ENCODE data around the gene ID3.
A peak's percentile ranks its signal among the peaks of the same experiment; 100 is the strongest.

The ID3 gene, protein sequence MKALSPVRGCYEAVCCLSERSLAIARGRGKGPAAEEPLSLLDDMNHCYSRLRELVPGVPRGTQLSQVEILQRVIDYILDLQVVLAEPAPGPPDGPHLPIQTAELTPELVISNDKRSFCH
- 19.1 to 38.3 reads per million in 2 donors for total RNA-seq

DNA sequence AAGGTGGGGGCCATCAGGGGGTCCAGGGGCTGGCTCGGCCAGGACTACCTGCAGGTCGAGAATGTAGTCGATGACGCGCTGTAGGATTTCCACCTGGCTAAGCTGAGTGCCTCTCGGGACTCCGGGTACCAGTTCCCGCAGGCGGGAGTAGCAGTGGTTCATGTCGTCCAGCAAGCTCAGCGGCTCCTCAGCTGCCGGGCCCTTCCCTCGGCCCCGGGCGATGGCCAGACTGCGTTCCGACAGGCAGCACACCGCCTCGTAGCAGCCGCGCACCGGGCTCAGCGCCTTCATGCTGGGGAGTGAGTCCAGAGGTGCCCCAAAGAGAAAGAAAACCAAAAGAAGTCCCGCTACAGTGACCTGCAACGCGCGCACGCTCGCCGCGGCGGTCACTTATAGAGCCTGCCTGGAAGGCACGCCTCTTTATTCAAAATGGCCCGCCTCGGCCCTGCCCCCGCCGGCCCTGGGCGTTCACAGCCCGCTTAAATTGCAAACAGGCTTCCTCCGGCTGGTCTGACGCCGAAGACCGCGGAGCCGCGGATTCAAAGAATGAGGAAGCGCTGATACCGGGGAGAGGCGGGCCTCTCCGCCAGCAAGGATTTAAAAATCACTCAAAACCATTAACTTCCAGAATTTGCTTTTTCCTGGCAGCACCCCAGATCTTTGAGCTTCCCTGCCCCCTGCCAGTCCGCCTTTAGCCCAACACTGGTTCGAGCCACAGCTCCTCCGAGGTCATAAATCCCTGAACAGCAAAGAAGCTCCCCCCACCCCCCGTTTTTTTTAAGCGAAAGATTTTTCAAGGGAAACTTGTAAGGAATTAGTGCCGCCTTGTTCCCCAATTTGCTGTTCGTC, at the start of gene ID3:
TSS of gene ID3 (minus strand) at position 366 of the 849 bp plus-strand sequence. CDS start at position 291, 75 bp downstream.
- DNase-seq = peak; percentile 78

DNA sequence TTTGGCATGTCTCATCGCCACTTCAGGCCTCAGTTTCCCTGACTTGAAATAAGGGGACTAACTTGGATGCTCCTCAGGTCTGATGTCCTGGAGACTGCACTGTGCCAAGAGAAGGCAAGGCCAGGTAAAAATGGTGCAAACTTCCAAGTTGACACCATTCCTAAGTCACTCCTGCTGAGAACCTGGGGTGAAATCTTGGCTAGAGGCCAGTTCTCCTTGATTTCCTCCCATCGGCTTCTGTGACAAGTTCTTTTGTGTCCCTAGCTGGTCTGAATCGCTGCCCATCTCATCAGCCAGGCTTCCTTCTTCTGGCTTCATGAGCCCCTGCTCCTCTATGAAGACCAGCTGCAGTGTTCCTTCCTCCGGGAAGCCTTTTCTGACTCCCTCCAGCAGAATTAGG, 48.6 kb upstream of the ID3 start:
- DNase-seq = no peak

DNA sequence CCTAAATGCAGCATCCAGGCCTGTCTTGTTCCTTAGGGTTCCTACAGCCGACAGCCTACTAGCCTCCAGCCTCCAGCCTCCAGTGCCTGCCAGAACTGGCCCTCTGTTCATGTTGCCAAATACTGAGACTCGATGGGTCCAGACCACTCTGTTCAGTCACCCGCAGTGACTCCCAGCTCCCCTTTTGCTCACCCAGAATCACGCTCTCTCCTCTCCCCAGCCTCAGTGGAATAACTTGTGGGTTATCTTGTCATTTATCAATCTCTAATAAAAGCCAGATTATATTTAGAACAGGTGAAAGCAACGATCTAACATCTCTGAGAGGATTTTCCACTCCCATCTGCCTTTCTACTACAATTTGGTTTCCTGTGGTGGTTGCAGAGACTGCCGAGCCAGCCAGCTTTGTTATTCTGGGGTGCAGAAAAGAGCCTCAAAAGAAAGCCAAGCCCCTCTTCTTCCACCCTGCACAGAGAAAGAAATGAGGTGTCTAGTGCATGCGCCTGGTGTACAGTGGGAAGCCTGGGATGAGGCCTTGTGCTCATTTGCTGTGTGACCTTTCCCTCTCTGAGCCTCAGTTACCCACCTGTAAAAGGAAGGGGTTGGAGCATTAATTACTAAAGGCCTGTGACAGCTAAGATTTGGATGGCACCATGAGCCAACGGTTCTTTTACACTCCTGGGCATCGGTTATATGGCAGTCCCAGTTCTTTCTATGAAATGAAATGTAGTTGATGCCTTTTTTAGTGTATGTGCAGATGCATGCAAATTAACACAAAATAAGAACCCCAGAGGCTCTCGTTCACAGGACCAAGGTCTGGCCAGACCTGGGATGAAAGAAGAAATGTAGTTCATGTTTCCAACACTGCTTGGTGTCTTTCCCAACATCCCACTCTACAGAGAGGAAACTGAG, 42.9 kb upstream of the ID3 start:
- DNase-seq = no peak

DNA sequence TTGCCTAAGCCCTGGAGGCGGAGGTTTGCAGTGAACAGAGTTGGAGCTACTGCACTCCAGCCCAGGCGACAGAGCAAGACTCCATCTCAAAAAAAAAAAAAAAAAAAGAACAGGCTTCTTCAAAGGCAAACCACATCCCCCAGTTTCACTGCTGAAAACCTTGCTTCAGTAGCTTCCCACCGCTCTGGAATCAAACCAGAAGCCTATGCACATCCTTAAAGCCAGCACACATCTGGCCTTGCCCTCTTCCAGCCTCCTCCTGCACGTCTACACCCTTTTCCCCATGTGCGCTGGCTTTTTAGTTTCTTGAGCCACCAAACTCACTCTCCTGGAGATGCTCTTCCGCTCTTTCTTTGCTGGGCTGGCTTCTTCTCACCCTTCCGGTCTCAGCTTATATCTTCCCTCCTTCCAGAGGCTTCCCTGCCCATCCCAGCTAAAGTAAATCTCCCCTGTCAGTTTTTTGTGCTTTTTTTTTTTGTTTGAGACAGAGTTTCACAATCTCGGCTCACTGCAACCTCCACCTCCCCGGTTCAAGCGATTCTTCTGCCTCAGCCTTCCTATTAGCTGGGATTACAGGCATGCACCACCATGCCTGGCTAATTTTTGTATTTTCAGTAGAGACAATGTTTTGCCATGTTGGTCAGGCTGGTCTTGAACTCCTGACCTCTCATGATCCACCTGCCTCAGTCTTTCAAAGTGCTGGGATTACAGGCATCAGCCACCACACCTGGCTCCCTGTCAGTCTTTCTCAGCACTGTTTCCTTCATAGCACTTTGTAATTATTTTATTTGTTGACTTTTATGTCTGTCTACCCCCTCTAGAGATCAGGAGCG, 42.0 kb upstream of the ID3 start:
- no peak for DNase-seq

DNA sequence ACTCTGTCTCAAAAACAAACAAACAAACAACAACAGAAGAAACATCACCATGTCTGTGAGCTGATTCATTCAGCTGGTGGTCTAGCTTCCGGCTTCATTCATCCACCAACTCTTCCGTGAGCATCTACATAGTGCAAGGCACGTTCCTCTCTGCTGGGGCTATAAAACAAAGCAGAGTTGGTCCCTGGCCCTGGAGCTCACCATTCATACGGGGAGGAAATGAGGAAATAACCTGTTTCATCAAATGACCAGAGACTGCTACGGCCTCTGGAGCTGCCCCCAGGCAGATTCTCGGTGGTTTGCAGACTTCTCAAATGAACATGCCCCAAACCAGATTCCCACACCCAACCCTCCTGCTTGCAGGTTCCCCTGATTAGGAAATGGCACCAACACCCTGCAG, 41.0 kb upstream of the ID3 start:
- no peak for DNase-seq

DNA sequence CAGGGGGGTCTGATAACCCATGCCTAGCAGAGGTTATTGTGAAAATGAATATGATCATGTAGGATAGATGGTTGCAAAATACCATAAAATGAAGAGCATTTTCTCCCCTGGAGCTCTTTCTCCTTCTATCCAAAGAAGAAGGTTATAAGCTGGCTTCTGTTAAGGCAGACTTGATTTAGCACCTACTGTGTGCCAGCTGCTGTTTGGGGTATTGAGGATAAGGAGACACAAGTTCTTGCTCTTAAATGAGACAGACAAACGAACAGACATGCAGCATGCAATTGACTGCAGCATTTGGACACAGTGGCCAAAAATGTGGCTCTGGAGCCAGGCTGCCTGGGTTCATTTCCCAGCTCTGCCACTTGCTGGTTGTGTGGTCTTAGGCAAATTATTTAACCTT, 39.8 kb upstream of the ID3 start:
- DNase-seq = no peak

DNA sequence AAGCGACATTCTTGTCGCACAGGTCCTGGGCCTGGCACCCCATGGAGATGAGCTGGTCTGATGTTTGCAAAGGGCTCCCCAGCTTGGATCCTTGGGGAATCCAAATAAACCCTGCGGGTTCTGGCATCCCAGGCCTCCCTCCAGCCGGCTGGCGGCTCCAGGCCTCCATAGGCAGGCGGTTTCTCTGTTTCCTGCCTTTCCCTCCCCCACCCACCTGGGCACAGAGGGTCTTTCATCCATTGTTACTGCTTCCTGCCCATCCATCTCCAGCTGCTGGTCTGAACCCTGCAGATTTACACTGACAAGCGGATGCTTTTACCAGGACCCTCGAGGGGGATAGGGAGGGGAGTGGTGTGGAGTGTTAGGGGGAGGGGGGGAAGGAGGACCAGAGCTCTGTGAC, 39.1 kb upstream of the ID3 start:
- DNase-seq = no peak

DNA sequence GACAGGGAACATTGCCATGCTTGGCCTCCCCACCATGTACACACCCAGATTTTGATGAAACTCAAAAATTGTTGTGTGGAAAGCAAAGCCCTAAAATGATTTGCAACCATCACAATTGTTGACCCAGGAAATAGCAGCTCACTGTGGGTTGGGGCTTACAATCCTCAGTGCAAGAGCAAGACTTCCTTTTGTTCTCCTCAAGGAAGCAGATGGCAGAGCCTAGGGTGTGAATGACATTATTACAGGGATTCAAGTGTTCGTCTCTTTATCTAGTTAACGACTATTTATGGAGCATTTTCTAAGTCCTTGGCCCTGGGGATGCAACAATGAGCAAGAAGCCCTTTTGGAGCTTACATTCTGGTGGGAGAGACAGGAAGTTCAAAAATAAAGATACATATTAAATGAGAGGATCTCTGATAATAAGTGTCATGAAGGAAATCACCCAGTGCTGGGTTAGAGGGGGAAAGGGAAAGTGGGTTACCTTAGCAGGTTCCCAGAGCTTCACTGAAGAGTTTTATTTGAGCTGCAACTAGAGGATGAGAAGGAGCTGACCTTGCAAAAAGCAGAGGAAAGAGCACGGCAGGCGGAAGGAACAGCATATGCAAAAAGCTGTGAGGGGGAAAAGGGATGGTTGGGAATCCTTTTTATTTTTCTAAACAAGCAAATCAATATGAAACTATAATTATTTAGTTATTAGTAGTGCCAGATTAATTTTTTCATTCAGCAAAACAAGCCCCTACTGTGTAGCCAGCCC, 38.5 kb upstream of the ID3 start:
- no peak for DNase-seq

DNA sequence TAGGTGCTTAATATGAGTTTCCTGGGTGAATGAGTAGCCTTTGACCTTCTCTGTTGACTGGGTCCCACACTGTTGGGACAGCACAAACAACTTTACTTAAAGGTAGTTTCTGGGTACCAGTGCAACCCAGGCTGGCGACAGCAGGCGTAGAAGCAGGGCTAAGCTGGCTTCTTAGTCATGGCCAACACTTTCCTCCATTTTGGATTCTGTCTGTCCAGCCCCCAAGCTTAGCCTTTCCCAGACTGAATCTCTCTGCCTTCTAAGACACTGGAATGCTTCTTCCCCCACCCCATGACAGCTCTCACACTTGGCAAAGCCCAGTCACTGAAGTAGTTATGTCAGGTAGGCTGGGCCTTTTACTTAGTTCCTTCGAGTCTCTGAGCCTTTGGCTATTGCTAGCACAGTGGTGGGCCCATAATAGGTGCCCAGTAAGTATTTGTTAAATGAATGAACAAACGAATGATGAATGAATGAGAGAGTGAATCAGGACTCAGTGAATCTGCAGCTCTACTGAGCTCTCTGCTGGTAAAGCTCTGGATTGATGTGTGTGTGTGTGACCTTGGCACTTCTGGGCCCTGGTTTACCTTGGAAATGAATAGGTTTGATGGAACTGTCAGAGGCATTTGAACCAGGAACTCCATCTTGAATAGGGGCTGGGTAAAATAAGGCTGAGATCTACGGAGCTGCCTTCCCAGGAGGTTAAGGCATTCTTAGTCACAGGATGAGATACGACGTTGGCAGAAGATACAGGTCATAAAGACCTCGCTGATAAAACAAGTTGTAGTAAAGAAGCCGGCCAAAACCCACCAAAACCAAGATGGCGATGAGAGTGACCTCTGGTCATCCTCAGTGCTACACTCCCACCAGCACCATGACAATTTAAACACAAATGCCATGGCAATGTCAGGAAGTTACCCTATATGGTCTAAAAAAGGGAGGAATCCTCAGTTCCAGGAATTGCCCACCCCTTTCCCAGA, 37.4 kb upstream of the ID3 start:
- no peak for DNase-seq

DNA sequence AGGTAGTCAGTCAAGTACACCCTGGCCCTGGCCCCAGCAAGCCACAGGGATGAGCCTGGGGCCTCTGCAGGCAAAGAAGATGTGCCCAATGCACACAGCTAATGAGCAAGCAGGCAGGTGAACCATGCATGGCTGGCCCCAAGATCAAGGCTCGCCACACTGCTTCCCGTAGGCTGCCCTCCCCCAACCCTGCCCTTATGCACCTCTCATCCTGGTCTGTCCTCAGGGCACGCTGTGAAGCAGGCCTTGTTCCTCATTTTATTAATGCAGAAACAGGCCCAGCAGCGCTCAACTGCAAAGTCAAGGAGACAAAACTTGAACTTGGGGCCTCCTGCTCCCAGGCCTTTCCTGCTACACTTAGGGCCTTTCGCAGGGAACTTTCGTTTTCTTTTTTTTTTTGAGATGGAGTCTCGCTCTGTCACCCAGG, 35.6 kb upstream of the ID3 start:
- DNase-seq = no peak

DNA sequence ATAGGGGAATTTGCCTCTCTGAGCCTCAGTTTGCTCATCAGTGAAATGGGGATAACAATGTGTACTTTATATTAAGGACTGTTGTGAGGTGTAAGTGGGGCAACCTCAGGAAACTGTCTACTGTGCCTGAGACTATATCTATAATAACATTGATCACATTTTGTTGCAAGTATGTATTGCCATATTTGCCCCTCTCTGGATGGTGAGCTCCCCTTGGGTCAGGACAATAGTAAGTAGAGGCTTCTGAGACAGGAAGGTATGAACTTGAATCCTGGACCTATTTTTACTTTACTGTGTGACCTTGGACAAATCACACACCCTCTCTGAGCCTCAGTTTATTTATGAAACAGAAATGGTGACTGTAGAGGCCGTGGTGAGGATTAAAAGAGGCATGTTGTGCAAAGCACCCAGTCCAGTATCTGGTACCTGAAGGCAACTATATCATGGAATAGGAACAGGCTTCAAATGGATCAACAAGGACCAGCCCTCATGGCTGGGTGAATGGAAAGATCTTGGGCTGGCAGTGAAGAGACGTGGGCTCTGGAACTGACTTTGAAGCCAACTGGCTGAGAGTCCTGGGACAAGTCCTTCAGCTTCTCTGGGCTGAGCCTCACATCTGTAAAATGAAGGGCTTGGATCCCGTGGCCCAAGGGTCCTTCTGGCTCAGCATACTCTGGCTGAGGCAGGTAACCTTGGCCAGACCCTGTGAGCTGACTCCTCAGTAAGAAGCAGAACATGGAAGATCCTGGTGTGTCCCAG, 35.0 kb upstream of the ID3 start:
- DNase-seq = no peak

DNA sequence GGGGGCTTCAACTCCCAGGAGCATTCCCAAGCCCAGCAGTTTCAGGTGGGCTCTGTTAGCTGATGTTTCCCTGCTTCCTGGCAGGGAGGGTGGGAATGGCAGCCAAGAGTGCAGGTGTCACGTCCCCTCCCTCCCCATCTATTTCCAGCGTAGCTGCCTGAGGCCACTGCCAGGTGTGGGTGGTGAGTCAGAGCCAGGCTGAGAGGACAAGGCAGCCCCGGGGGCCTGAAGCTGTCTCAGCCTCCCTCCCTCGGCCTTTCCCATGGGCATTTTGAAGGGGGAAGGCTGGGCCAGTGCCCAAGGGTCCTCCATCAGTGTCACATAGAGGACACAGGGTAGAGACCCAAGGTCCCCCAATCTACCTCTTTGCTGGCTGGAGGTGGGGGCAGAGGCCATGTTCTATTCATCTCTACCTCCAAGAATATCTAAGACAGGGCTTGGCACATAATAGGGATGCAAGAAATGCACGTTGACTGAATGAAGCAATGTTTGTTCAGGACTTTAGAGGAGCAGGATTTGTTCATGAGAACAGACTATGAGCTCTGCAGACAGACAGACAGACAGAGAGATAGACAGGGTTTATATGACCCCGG, 34.4 kb upstream of the ID3 start:
- DNase-seq = no peak

DNA sequence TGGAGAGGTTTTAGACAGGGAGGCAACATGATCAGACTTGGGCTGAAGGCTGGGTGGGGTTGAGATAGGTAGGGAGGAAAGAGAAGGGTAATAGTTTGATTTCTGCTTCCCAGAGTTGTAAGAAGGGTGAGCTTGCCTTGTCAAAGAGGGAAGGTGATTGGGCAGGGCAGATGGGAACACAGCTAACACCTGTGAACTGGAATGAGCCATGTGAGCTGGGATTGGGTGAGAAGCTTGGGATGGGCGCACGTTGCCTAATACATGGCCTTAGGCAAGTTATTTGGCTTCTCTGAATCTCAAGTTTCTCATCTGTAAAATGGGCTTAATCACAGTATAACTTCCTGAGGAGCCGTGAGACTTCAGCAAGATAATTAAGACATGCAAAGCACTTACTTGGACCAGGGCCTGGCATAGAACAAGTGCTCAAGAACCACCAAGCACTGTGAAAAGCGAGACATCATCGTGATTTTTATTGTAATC, 33.8 kb upstream of the ID3 start:
- DNase-seq = no peak

DNA sequence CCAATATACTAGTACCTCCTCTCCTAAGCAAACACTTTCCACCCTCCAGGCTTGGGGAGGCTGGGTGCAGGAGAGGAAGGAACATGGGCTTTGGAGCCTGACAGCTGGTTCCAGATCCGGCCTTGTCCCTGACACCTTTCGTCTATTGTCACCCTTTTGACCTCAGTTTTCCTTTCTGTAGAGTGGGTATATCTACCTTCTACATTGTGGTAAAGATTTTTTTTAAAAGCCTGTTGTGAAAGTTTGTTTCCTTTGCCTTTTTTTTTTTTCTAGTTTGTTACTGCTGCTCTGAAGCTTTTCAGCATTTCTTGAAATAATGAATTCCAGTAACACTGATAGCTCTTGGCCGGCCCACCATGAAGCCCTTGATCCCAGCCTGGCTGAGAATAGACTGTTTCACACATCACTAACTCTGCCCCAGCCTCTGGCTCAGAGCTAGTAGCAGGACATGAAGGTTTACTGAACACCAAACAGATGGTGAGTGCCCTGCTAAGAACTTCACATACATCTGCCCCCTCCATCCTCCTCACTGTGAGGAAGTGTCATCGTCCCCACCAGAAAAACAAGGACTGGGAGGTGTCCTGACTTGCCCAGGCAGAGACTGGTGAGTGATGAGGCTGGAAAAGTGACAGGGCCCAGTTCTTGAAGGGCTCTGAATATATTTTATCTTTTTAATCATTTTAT, 33.0 kb upstream of the ID3 start:
- no peak for DNase-seq

DNA sequence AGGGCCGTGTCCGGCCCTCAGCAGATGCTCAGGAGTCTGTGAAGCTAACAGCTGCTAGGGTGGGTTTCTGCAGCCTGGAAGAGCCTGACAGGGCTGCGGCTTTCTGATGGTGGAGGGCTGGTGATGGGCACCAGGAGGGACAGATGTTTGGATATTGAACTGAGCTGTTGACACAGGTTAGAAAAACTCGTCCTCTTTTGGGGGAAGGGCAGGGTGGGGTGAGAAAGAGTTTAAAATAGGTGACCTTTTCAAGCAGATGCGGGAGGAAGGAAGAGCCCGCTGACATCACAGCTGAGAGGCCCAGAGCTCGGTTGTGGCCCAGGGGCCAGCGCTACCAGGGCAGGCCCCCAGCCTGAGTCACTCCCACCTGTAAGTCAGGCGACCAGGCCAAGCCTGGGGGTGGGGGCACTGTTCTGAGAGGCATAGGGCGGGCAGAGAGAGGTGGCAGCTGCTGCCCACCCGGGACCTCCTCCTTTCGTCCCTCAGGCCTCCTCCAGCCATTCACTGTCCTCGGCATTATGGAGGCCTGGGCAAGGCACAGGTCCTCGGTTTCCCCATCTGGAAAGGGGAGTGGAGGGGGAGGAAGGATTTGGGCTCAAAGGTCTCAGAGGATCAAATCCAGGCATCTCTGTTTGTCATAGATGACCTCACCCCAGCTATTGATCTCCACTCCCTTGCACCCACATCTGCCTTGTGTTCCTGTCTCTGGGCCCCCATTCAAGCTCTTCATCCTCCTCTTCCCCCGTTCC, 32.3 kb upstream of the ID3 start:
- no peak for DNase-seq

DNA sequence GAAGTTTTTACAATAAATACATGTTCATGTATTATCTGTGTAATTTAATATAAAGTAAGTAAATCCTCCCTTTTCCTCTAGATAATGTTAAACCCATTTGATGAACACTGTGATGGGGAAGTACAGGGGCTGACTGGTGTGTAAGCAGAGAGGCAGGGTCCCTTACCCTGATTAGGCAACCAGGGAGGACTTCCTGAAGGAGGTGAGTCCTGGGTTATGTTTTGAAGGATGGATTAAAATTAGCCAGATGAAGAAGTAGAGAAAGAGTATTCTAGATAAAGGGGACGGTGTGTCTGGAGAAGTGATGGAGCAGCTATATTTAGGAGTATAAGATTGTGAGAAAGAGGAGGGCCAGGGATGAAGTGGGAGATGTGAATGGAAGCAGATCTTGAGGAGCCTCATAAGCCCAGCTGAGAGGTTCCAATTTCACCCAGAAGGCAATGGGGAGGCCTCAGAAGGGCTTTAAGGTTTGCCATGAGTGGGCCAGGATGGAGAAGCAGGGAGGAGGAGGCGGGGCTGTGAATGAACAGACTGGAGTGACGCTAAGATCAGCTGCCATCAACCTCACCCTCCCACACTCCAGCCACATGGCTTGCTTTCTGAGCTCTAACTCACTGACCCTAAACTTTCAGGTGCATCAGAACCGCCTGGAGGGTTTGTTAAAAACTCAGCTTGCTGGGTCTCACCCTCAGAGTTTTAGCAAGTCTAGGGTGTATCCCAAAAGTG, 30.9 kb upstream of the ID3 start:
- no peak for DNase-seq

DNA sequence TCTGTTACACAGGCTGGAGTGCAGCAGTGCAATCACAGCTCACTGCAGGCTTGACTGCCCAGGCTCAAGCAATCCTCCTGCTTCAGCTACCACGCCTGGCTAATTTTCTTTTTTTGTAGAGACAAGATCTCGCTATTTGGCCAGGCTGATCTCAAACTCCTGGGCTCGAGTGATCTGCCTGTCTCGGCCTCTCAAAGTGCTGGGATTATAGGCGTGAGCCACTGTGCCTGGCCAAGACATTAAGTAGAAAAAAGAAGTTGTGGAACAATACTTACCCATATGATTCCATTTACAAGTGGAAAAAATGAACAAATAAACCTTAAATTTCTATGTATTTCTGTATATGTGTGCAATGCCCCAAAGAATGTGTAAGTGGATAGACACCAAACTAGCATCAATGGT, 30.3 kb upstream of the ID3 start:
- no peak for DNase-seq

All from T-helper 9 cell (primary cell).